H9 (cell line): ENCODE results near the gene PDPN. TPM values are rescaled to one million over a fixed set of nuclear protein-coding genes. Genes with fewer than 3 reads are reported as not detected.

Experiments used
- DNase-seq: peaks from one replicate; pipeline ENCODE4 v3.0.0-alpha.2; 2017
- H2AFZ ChIP-seq: one replicate; pipeline ENCODE4 v1.6.1; 2013; ENCODE audit warnings: mild to moderate bottlenecking, low read length, control low read depth, moderate library complexity
- H2AK5ac ChIP-seq: 2 replicates; pipeline ENCODE4 v1.6.1; 2013; ENCODE audit warnings: low read length, control low read depth, mixed read lengths; ENCODE audit not compliant: insufficient read length
- H2BK120ac ChIP-seq: one replicate; pipeline ENCODE4 v1.6.1; 2013; ENCODE audit warnings: low read depth, mild to moderate bottlenecking, low read length, control low read depth, inconsistent platforms; ENCODE audit not compliant: poor library complexity, severe bottlenecking
- H2BK12ac ChIP-seq: 2 replicates; pipeline ENCODE4 v1.6.1; 2013; ENCODE audit warnings: low read length, control low read depth, mixed read lengths, low read depth; ENCODE audit not compliant: insufficient read length
- H2BK15ac ChIP-seq: 2 replicates; pipeline ENCODE4 v1.6.1; 2013; ENCODE audit warnings: low read depth, low read length, control low read depth
- H2BK20ac ChIP-seq: one replicate; pipeline ENCODE4 v1.6.1; 2013; ENCODE audit warnings: low read depth, mild to moderate bottlenecking, low read length, control low read depth, inconsistent platforms; ENCODE audit not compliant: poor library complexity, severe bottlenecking
- H2BK5ac ChIP-seq: 2 replicates; pipeline ENCODE4 v1.6.1; 2013; ENCODE audit warnings: low read length, control low read depth, mixed read lengths; ENCODE audit not compliant: insufficient read length
- H3K14ac ChIP-seq: 2 replicates; pipeline ENCODE4 v1.6.1; 2013; ENCODE audit warnings: low read length, control low read depth; ENCODE audit not compliant: insufficient read depth
- H3K18ac ChIP-seq: 2 replicates; pipeline ENCODE4 v1.6.1; 2013; ENCODE audit warnings: low read depth, mild to moderate bottlenecking, mixed read lengths, low read length, control low read depth; ENCODE audit not compliant: insufficient read length
- H3K23ac ChIP-seq: 2 replicates; pipeline ENCODE4 v1.6.1; 2013; ENCODE audit warnings: low read length, control low read depth, mixed read lengths, low read depth; ENCODE audit not compliant: insufficient read length
- H3K23me2 ChIP-seq: 2 replicates; pipeline ENCODE4 v1.6.1; 2013; ENCODE audit warnings: low read depth, mild to moderate bottlenecking, mixed read lengths, low read length, control low read depth; ENCODE audit not compliant: insufficient read length, poor library complexity, severe bottlenecking
- H3K27ac ChIP-seq: 2 replicates; pipeline ENCODE4 v1.5.1; 2013; ENCODE audit warnings: low read length, control low read depth, mixed read lengths, low read depth; ENCODE audit not compliant: insufficient read length
- H3K27me3 ChIP-seq: 2 replicates; pipeline ENCODE4 v1.6.1; 2013; ENCODE audit warnings: low read length, control low read depth, inconsistent platforms; ENCODE audit not compliant: insufficient read depth
- H3K4ac ChIP-seq: 2 replicates; pipeline ENCODE4 v1.6.1; 2013; ENCODE audit warnings: low read depth, mild to moderate bottlenecking, control low read depth, inconsistent platforms, low read length, moderate library complexity
- H3K4me1 ChIP-seq: 2 replicates; pipeline ENCODE4 v1.6.1; 2013; ENCODE audit warnings: low read length, control low read depth, inconsistent platforms; ENCODE audit not compliant: insufficient read depth
- H3K4me2 ChIP-seq: 2 replicates; pipeline ENCODE4 v1.6.1; 2013; ENCODE audit warnings: low read length, control low read depth, mixed read lengths; ENCODE audit not compliant: insufficient read length, insufficient read depth
- H3K56ac ChIP-seq: 2 replicates; pipeline ENCODE4 v1.6.1; 2013; ENCODE audit warnings: low read depth, mild to moderate bottlenecking, mixed read lengths, low read length, control low read depth; ENCODE audit not compliant: insufficient read length
- H3K79me1 ChIP-seq: 2 replicates; pipeline ENCODE4 v1.6.1; 2013; ENCODE audit warnings: low read depth, mild to moderate bottlenecking, moderate library complexity, low read length, control low read depth, inconsistent platforms; ENCODE audit not compliant: insufficient read depth, poor library complexity, severe bottlenecking
- H3K79me2 ChIP-seq: 2 replicates; pipeline ENCODE4 v1.6.1; 2013; ENCODE audit warnings: low read length, control low read depth, inconsistent platforms; ENCODE audit not compliant: insufficient read depth
- H3K9ac ChIP-seq: 2 replicates; pipeline ENCODE4 v1.6.1; 2013; ENCODE audit warnings: low read length, control low read depth, mixed read lengths; ENCODE audit not compliant: insufficient read length; ENCODE audit errors: extremely low read depth
- H3K9me3 ChIP-seq: one replicate; pipeline ENCODE4 v1.6.1; 2013; ENCODE audit warnings: low read depth, low read length, inconsistent platforms; ENCODE audit not compliant: control insufficient read depth
- H3T11ph ChIP-seq: one replicate; pipeline ENCODE4 v1.6.1; 2013; ENCODE audit warnings: mild to moderate bottlenecking, low read length, control low read depth, inconsistent platforms
- H4K20me1 ChIP-seq: one replicate; pipeline ENCODE4 v1.6.1; 2013; ENCODE audit not compliant: control insufficient read depth, insufficient read length, insufficient read depth
- H4K5ac ChIP-seq: 2 replicates; pipeline ENCODE4 v1.6.1; 2013; ENCODE audit warnings: low read depth, mild to moderate bottlenecking, mixed read lengths, low read length, control low read depth; ENCODE audit not compliant: insufficient read length
- H4K8ac ChIP-seq: replicated peaks from 2 replicates; pipeline ENCODE4 v1.6.1; 2013; ENCODE audit warnings: low read length, control low read depth, mixed read lengths, low read depth; ENCODE audit not compliant: insufficient read length
- H4K91ac ChIP-seq: 2 replicates; pipeline ENCODE4 v1.6.1; 2013; ENCODE audit warnings: low read depth, mild to moderate bottlenecking, moderate library complexity, mixed read lengths, low read length, control low read depth; ENCODE audit not compliant: insufficient read length
- H3K27ac Mint-ChIP-seq, 3 experiments: 2 replicates in 2 of 3; 3 replicates in 1 of 3; pipeline ENCODE4 v1.8.0; 2020 to 2021; ENCODE audit warnings: mixed read lengths in 3 of 3, mild to moderate bottlenecking in 1 of 3, moderate library complexity in 1 of 3
- H3K27me3 Mint-ChIP-seq: 2 replicates; pipeline ENCODE4 v1.8.0; 2021; ENCODE audit warnings: low read depth, mild to moderate bottlenecking, moderate library complexity, mixed read lengths
- H3K36me3 Mint-ChIP-seq, 3 experiments: 2 replicates in 2 of 3; 3 replicates in 1 of 3; pipeline ENCODE4 v1.8.0; 2020 to 2021; ENCODE audit warnings: low read depth in 3 of 3, mixed read lengths in 3 of 3; ENCODE audit not compliant: insufficient read depth in 1 of 3
- H3K4me1 Mint-ChIP-seq, 2 experiments: 2 replicates each; pipeline ENCODE4 v1.8.0; 2020; ENCODE audit warnings: mixed read lengths in 2 of 2
- H3K4me3 Mint-ChIP-seq, 2 experiments: 2 replicates in 1 of 2; 3 replicates in 1 of 2; pipeline ENCODE4 v1.8.0; 2020 to 2021; ENCODE audit warnings: mild to moderate bottlenecking in 2 of 2, mixed read lengths in 2 of 2, moderate library complexity in 1 of 2
- H3K9me3 Mint-ChIP-seq, 2 experiments: 2 replicates in 1 of 2; 3 replicates in 1 of 2; pipeline ENCODE4 v1.8.0; 2020; ENCODE audit warnings: mild to moderate bottlenecking in 2 of 2, mixed read lengths in 2 of 2, moderate library complexity in 1 of 2
- CTCF ChIP-seq: fragments of 200-600 bp; sonication (generic); conservative IDR thresholded peaks from 3 replicates; pipeline ENCODE4 v1.8.0; 2021; ENCODE audit warnings: antibody characterized with exemption, mild to moderate bottlenecking
- WGBS: extraction: QIAGEN DNeasy Blood & Tissue Kit; methylation state at CpG from one replicate; pipeline ENCODE4 v1.1.7; 2013; ENCODE audit warnings: missing lambda C conversion rate, low lambda C conversion rate, mixed read lengths; ENCODE audit not compliant: insufficient read length; ENCODE audit errors: extremely low coverage; 5-methylcytosine and 5-hydroxymethylcytosine counted together
- total RNA-seq: library from RNA; stranded (reverse); gene quantifications from 2 replicates; pipeline ENCODE4 v1.2.1, GENCODE V29; 2021

PDPN gene
- total RNA-seq, 1 experiment from 2014 or later, result 205 TPM

- Histone ChIP-seq H3K9me3 (no peaks in the 10 kb centered on the region), H3K18ac (no peak overlapping the region), H2BK20ac (no peak overlapping the region), H3K27me3 (no peaks in the 10 kb centered on the region), H3K23me2 (no peaks in the 10 kb centered on the region), H3K23ac (no peak overlapping the region), H3K27ac (no peak overlapping the region), H3K4ac (no peak overlapping the region), H3K79me2 (no peaks in the 10 kb centered on the region), H2AK5ac (no peak overlapping the region), H2BK12ac (no peak overlapping the region), H3K56ac (no peak overlapping the region), H4K20me1 (no peaks in the 10 kb centered on the region), H3K4me2 (no peak overlapping the region), H3K79me1 (no peaks in the 10 kb centered on the region), H4K8ac (no peak overlapping the region), H4K91ac (no peak overlapping the region), H3K9ac (no peak overlapping the region), H2BK5ac (no peak overlapping the region), H2AFZ (no peak overlapping the region), H2BK120ac (no peak overlapping the region), H3K4me1 (no peaks in the 10 kb centered on the region), H3K14ac (no peak overlapping the region), H2BK15ac (no peak overlapping the region), H3T11ph (no peak overlapping the region), H4K5ac (no peak overlapping the region)
- Mint-ChIP-seq H3K36me3 (no peaks in the 10 kb centered on the region; a peak in 1 of 7 replicates), H3K27me3 (no peaks in the 10 kb centered on the region; the same call in 1 of the 2 replicates), H3K4me1 (no peaks in the 10 kb centered on the region), H3K4me3 (no peak overlapping the region), H3K9me3 (peaks cover 11 to 23% of the 10 kb centered on the region in 2 experiments; a peak in 4 of 5 replicates), H3K27ac (no peak overlapping the region)
- no peak for TF ChIP-seq CTCF
- no peak for DNase-seq
- WGBS, result no CpG with 5 or more reads among the region's 1 CpG
These were observed 68.6 kb downstream of the PDPN start for GRCh38 chr1:13652238-13652637.
